DMS 273 treated with DMSO at 0.1 percent for 48 hours (cell line): ENCODE results near the gene RYR2.
A peak's percentile ranks its signal among the peaks of the same experiment; 100 is the strongest.

Experiments
- DNase-seq: peaks from one replicate; lab custom pipeline; 2025; lab: John Stamatoyannopoulos, UW

Gene RYR2

GRCh38 chr1:237448042-237448441 is 406.1 kb downstream of the RYR2 start:
- DNase-seq: no peak

- DNase-seq: no peak
Observed at GRCh38 chr1:237457573-237457972, 415.6 kb downstream of the RYR2 start.

- no peak for DNase-seq
Observed at GRCh38 chr1:237467320-237467719, 425.3 kb downstream of the RYR2 start.

- peak; percentile 47 for DNase-seq
Observed at GRCh38 chr1:237470712-237471338, 428.8 kb downstream of the RYR2 start.

GRCh38 chr1:237471377-237471776 is 429.4 kb downstream of the RYR2 start:
- DNase-seq: no peak

- DNase-seq: no peak
Observed at GRCh38 chr1:237471956-237472355, 430.0 kb downstream of the RYR2 start.

GRCh38 chr1:237473854-237474253 is 431.9 kb downstream of the RYR2 start:
- no peak for DNase-seq

GRCh38 chr1:237478082-237478481 is 436.1 kb downstream of the RYR2 start:
- no peak for DNase-seq

- no peak for DNase-seq
Observed at GRCh38 chr1:237478842-237479241, 436.9 kb downstream of the RYR2 start.

- DNase-seq: no peak
Observed at GRCh38 chr1:237482777-237483176, 440.8 kb downstream of the RYR2 start.

GRCh38 chr1:237492359-237492758 is 450.4 kb downstream of the RYR2 start:
- DNase-seq: no peak

GRCh38 chr1:237500566-237500965 is 458.6 kb downstream of the RYR2 start:
- DNase-seq: no peak

- DNase-seq: no peak
Observed at GRCh38 chr1:237503292-237503691, 461.3 kb downstream of the RYR2 start.

- no peak for DNase-seq
Observed at GRCh38 chr1:237507005-237507404, 465.0 kb downstream of the RYR2 start.

- no peak for DNase-seq
Observed at GRCh38 chr1:237509748-237510147, 467.8 kb downstream of the RYR2 start.

GRCh38 chr1:237525102-237525501 is 483.1 kb downstream of the RYR2 start:
- DNase-seq: no peak

GRCh38 chr1:237527761-237528160 is 485.8 kb downstream of the RYR2 start:
- no peak for DNase-seq

GRCh38 chr1:237528545-237528944 is 486.6 kb downstream of the RYR2 start:
- no peak for DNase-seq

- no peak for DNase-seq
Observed at GRCh38 chr1:237539055-237539454, 497.1 kb downstream of the RYR2 start.

GRCh38 chr1:237542525-237543418 is 500.8 kb downstream of the RYR2 start:
- DNase-seq: no peak

GRCh38 chr1:237553078-237553477 is 511.1 kb downstream of the RYR2 start:
- DNase-seq: no peak

- DNase-seq: no peak
Observed at GRCh38 chr1:237556911-237557310, 514.9 kb downstream of the RYR2 start.

- peak; percentile 45 for DNase-seq
Observed at GRCh38 chr1:237562242-237562823, 520.3 kb downstream of the RYR2 start.
